ENCODE measurements around the gene DHRS3. TPM values are rescaled to one million over a fixed set of nuclear protein-coding genes. Genes with fewer than 3 reads are reported as not detected.
"Not testable (repeated sequence)": the region's sequence is repeated elsewhere in the genome, so short reads cannot be mapped to it uniquely, and the experiment has no call there.

DHRS3 gene
- total and polyA plus RNA-seq, 9 donors = 11.4 to 29.0 (median 21.1) TPM

DNA sequence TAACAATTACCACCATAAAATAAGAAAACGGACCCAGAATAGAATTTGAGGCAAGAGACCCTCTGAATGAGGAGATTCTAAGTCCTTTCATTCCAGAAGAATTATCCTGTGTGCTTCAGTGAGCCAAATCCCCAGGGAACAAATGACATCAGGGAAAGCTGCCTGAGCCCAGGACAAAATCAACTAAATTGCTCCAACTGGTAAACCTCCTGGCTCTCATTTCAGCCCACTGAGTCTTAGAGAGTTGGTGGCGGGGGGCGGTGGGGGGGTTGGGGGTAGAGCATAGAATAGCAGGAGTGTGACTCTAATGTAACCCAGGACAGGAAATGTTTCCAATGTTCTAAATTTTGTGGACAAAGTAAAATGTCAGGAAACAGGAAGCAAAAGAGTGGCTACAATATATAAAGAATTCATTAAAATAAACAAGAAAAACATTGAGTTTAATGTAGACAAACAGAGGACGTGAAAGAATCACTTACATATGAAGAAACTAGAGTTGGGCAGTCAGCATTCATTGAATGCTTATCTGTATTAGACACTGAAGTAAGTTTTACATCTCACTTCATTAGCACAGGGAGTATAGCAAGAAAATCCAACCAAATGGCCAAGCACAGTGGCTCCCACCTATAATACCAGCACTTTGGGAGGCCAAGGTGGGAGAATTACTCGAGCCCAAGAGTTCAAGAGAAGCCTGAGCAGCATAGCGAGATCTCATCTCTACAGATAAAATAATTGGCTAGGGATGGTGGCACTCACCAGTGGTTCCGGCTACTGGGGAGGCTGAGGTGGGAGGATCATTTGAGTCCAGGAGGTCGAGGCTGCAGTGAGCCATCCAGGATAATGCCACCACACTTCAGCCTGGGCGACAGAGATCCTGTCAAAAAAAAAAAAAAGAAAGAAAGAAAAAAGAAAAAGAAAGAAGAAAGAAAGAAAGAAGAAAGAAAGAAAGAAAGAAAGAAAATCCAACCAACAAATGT is 75.1 kb downstream of the DHRS3 start:
- no peak for DNase-seq
- 100% methylated on average over 1 of the region's 9 CpGs for WGBS (ENCODE audit: insufficient coverage)
- H3K36me3 ChIP-seq (ENCODE audit: control insufficient read depth, insufficient read depth, low read length) = no peaks in the 10 kb centered on the region
- peaks cover 39% of the 10 kb centered on the region for H3K4me1 ChIP-seq (ENCODE audit: control insufficient read depth, insufficient read depth, low read length)
- no peak overlapping the region for H3K4me3 ChIP-seq (ENCODE audit: low read length)
- no peak overlapping the region for H3K27ac ChIP-seq (ENCODE audit: low read length)
- peaks cover 3% of the 10 kb centered on the region for H3K27me3 ChIP-seq (ENCODE audit: control insufficient read depth, insufficient read depth, low read length)
- no peaks in the 10 kb centered on the region for H3K9me3 ChIP-seq (replicated peaks; ENCODE audit: control insufficient read depth, low read depth, low read length)

DNA sequence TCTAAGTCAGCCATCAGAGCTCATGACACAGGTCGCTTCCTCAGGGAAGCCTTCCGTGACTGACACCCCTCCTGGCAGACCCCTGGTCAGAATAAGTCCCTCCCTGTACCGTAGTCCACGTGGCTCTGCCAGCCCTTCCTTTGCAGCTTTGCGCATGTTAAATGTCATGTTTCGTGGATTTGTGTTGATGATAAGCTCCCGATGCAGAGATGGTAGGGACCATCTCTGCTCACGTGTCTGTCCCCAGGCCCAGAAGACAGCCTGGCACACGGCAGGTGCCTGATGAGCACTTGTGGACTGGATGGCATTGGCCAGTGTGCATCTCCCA is 75.9 kb downstream of the DHRS3 start:
- Histone ChIP-seq H3K27me3 (ENCODE audit: control insufficient read depth, insufficient read depth, low read length) (peaks cover 3% of the 10 kb centered on the region), H3K4me1 (ENCODE audit: control insufficient read depth, insufficient read depth, low read length) (peaks cover 31% of the 10 kb centered on the region), H3K27ac (ENCODE audit: low read length) (no peak overlapping the region), H3K4me3 (ENCODE audit: low read length) (no peak overlapping the region), H3K36me3 (ENCODE audit: control insufficient read depth, insufficient read depth, low read length) (no peaks in the 10 kb centered on the region), H3K9me3 (replicated peaks; ENCODE audit: control insufficient read depth, low read depth, low read length) (no peaks in the 10 kb centered on the region)
- DNase-seq = no peak
- 85% methylated on average over 8 of the region's 9 CpGs for WGBS (ENCODE audit: insufficient coverage)

DNA sequence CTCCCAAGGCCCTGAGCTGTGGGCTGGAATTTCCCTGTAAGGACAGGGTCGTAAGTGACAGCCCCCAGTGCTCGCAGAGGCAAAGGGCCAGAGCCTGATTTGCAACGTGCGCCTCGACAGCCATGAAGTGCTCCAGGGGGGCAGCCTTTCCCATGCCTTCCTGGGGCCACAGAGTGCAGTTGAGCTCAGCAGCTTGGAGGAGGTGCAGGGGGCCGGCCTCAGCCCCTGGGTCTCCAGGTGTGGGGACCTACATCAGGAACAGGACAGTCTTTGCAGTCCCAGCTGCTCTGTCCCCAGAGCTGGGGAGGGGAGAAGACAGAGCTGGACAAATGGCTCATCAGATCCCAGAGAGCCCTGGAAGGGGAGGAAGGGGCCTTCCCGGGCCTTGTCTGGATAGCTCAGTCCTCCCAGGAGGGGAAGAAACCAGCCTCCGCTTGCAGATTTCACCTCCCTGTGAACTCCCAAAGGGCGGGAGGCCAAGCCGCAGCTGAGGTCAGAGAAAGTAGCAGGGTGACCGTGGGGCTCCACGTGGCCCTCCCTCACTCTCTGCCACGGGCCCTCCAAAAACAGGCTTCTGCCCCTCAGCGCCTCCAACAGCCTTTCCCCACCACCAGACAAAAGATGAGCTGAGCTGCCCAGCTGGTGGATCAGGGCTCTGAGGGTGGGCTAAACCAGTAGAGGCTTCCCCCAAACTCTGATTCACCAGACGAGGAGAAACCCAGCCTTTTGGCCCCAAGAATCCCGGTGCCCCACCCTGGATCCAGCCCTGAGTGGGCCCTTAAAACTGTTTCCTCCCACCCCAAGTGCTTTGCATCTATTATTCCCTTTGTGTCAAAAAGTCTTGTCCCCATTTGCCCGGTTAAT is 76.5 kb downstream of the DHRS3 start:
- DNase-seq = peak; percentile 63

DNA sequence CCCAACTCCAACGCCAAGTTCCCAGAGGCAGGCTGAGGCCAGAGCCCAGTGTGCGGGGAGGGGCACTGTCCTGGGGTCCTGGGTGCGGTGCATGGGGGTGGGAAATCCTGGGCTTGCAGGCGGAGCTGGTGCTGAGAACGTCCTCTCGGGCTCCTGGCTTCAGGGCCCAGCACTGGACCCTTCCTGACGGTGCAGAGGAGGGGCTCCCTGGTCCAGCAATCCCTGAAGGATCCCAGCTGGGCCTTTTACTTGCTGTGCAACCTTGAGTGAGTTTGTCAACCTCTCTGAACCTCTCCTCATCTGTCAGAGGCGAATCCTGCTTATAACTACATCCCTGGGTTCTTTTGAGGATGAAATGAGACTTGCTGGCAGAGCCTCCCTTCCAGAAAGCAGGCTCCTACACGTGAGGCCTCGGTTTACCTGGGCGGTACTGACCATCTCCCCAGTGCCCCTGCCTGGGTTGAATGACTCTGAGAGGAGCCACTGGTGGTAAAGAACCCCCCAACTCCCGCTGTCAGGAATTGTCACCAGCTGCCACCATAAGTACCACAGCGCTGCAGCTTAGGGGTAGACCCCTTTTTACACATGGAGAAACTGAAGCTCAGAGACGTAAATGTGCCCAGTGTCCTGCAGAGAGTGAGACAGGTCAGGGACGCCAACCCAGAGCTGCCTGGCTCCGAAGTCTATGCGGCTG is 77.3 kb downstream of the DHRS3 start:
- peaks cover 5% of the 10 kb centered on the region for H3K9me3 ChIP-seq (replicated peaks; ENCODE audit: control insufficient read depth, low read depth, low read length)
- peaks cover 28% of the 10 kb centered on the region for H3K4me1 ChIP-seq (ENCODE audit: control insufficient read depth, insufficient read depth, low read length)
- H3K36me3 ChIP-seq (ENCODE audit: control insufficient read depth, insufficient read depth, low read length) = no peaks in the 10 kb centered on the region
- WGBS (ENCODE audit: insufficient coverage) = 60% methylated on average over 11 of the region's 17 CpGs
- peak overlapping the region; percentile 67 for H3K27ac ChIP-seq (ENCODE audit: low read length)
- no peak overlapping the region for H3K4me3 ChIP-seq (ENCODE audit: low read length)
- peaks cover 3% of the 10 kb centered on the region for H3K27me3 ChIP-seq (ENCODE audit: control insufficient read depth, insufficient read depth, low read length)
- DNase-seq = no peak

More for the DNA sequence above, 76.5 kb downstream of the DHRS3 start:
- H3K27me3 ChIP-seq (ENCODE audit: control insufficient read depth, insufficient read depth, low read length) = peaks cover 3% of the 10 kb centered on the region
- no peak overlapping the region for H3K4me3 ChIP-seq (ENCODE audit: low read length)
- 35% methylated on average over 15 of the region's 17 CpGs for WGBS (ENCODE audit: insufficient coverage)
- no peaks in the 10 kb centered on the region for H3K36me3 ChIP-seq (ENCODE audit: control insufficient read depth, insufficient read depth, low read length)
- peaks cover 28% of the 10 kb centered on the region for H3K4me1 ChIP-seq (ENCODE audit: control insufficient read depth, insufficient read depth, low read length)
- no peaks in the 10 kb centered on the region for H3K9me3 ChIP-seq (replicated peaks; ENCODE audit: control insufficient read depth, low read depth, low read length)
- H3K27ac ChIP-seq (ENCODE audit: low read length) = peak overlapping the region; percentile 67

DNA sequence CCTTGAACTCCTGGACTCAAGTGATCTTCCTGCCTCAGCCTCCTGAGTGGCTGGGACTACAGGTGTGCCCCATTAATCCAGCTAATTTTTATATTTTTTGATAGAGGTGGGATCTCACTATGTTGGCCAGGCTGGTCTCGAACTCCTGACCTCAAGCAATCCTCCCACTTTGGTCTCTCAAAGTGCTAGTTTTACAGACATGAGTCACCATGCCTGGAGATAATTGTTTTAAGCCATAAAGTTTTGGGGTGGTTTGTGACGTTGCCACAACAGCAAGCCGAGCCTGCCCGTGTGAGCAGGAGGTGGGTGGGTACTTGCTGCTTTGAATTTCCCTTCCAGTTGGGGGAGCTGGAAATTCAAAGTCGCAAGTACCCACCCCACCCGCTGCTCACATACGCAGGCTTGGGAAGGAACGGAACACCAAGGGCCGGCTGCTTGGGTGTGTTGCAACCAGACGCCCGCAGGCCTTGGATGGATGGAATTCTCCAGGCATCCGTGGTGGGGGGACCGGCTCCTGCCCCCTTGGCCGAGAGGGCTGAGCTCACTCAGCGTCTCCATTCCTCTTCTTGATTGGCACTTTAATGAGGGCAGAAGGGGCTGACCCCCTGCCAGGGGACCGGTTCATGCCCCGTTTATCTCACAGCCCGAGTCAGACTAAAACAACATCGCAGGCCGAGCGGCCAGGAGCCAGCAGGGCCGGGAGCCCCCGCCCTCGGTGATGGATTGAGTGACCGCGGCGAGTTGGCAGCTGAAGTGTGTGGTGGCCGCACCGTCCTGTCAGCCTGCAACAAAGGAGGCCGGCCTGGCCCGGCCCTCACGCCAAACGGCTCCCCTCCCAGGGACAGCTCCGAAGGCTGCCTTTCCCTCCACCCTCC is 78.1 kb downstream of the DHRS3 start:
- no peak overlapping the region for H3K4me3 ChIP-seq (ENCODE audit: low read length)

DNA sequence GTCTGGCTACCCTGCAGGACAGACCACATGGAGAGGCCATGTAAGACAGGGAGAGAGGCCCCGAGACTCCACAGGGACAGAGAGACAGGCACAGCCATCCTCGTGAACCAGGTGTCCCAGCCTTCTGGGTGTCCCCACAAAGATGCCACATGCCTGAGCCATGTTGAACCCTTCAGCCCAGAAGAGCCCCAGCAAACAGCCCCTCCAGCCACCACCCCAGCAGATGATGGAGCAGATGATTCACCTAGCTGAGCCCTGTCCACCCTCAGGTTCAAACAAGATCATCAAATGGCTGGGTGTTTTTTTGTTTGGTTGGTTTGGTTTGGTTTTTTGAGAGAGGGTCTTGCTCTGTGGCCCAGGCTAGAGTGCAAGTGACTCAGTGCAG is 78.7 kb downstream of the DHRS3 start:
- no peak for DNase-seq
- Histone ChIP-seq H3K27ac (ENCODE audit: low read length) (peak overlapping the region; percentile 67), H3K4me1 (ENCODE audit: control insufficient read depth, insufficient read depth, low read length) (peaks cover 28% of the 10 kb centered on the region), H3K36me3 (ENCODE audit: control insufficient read depth, insufficient read depth, low read length) (no peaks in the 10 kb centered on the region), H3K4me3 (ENCODE audit: low read length) (no peak overlapping the region), H3K9me3 (replicated peaks; ENCODE audit: control insufficient read depth, low read depth, low read length) (peaks cover 9% of the 10 kb centered on the region), H3K27me3 (ENCODE audit: control insufficient read depth, insufficient read depth, low read length) (peaks cover 3% of the 10 kb centered on the region)
- WGBS (ENCODE audit: insufficient coverage) = 100% methylated on average over 2 of the region's 2 CpGs

More for the DNA sequence above, 78.1 kb downstream of the DHRS3 start:
- no peaks in the 10 kb centered on the region for H3K36me3 ChIP-seq (ENCODE audit: control insufficient read depth, insufficient read depth, low read length)
- H3K4me1 ChIP-seq (ENCODE audit: control insufficient read depth, insufficient read depth, low read length) = peaks cover 28% of the 10 kb centered on the region
- H3K27me3 ChIP-seq (ENCODE audit: control insufficient read depth, insufficient read depth, low read length) = peaks cover 3% of the 10 kb centered on the region
- H3K9me3 ChIP-seq (replicated peaks; ENCODE audit: control insufficient read depth, low read depth, low read length) = peaks cover 9% of the 10 kb centered on the region
- peak; percentile 85 for DNase-seq
- peak overlapping the region; percentile 67 for H3K27ac ChIP-seq (ENCODE audit: low read length)
- 13% methylated on average over 18 of the region's 34 CpGs for WGBS (ENCODE audit: insufficient coverage)

DNA sequence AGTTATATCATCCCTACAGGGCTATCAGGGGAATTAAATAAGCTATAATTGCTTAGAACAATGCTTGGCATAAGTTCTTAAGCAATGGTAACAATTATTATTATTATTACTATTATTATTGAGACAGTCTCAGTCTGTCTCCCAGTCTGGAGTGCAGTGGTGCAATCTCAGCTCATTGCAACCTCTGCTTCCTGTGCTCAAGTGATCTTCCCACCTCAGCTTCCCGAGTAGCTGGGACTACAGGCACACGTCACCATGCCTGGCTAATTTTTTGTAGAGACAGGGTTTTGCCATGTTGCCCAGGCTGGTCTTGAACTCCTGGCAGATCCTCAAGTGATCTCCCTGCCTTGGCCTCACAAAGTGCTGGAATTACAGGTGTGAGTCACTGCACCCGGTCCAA is 79.5 kb downstream of the DHRS3 start:
- not testable (repeated sequence) for H3K27me3 ChIP-seq (ENCODE audit: control insufficient read depth, insufficient read depth, low read length); H3K9me3 ChIP-seq (replicated peaks; ENCODE audit: control insufficient read depth, low read depth, low read length); H3K27ac ChIP-seq (ENCODE audit: low read length); H3K4me3 ChIP-seq (ENCODE audit: low read length); H3K36me3 ChIP-seq (ENCODE audit: control insufficient read depth, insufficient read depth, low read length); DNase-seq
- H3K4me1 ChIP-seq (ENCODE audit: control insufficient read depth, insufficient read depth, low read length) = peaks cover 28% of the 10 kb centered on the region
- WGBS (ENCODE audit: insufficient coverage) = 88% methylated on average over 1 of the region's 3 CpGs

DNA sequence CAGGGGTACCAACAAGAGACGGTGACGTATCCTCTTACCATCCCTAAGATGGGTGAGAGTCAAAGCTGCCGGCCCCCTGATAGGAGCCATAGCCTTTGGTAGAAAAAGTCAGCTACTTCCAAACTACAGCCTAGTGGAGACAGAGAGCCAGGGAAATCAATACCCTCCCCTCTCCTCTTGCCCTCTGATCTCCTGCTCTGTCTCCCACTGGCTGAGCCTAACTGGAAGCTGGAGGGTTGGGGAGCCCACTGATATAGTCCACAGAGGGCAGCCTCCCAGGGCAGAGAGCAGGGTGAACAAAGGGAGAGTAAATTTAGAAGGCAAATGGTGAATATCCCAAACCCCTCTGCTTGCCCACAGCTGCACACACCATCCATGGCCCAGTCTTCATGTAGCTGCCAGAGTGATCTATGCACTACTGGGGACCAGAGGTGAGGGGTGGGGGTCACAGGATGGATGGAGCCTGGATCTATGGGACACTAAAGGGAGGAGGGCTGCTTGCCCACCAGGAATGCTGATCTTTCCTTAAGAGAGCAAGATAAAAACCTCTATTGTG is 80.0 kb downstream of the DHRS3 start:
- no peaks in the 10 kb centered on the region for H3K36me3 ChIP-seq (ENCODE audit: control insufficient read depth, insufficient read depth, low read length)
- DNase-seq = no peak
- WGBS (ENCODE audit: insufficient coverage) = no CpG with 5 or more reads among the region's 3 CpGs
- peaks cover 28% of the 10 kb centered on the region for H3K4me1 ChIP-seq (ENCODE audit: control insufficient read depth, insufficient read depth, low read length)
- no peak overlapping the region for H3K4me3 ChIP-seq (ENCODE audit: low read length)
- no peaks in the 10 kb centered on the region for H3K27me3 ChIP-seq (ENCODE audit: control insufficient read depth, insufficient read depth, low read length)
- no peak overlapping the region for H3K27ac ChIP-seq (ENCODE audit: low read length)
- peaks cover 9% of the 10 kb centered on the region for H3K9me3 ChIP-seq (replicated peaks; ENCODE audit: control insufficient read depth, low read depth, low read length)

DNA sequence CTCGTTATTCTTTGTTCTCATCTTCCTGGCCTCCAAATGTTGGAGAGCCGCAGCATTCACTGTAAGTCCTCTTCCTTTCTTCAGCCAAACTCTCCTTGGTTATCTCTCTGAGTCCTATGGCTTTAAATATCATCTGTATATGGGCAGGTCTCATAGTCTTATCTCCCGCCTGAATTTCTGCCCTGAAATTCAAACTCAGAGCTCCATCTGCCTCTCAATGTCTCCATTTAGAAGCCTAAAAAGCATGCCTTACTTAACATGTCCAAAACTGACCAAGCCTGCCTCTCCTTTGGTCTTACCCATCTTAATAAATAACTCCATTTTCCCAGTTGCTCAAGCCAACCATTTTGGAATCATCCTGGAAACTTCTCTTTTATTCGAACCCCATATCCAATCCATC is 80.7 kb downstream of the DHRS3 start:
- DNase-seq = no peak
- Histone ChIP-seq H3K4me1 (ENCODE audit: control insufficient read depth, insufficient read depth, low read length) (peaks cover 28% of the 10 kb centered on the region), H3K36me3 (ENCODE audit: control insufficient read depth, insufficient read depth, low read length) (no peaks in the 10 kb centered on the region), H3K27ac (ENCODE audit: low read length) (no peak overlapping the region), H3K27me3 (ENCODE audit: control insufficient read depth, insufficient read depth, low read length) (no peaks in the 10 kb centered on the region), H3K9me3 (replicated peaks; ENCODE audit: control insufficient read depth, low read depth, low read length) (peaks cover 9% of the 10 kb centered on the region), H3K4me3 (ENCODE audit: low read length) (no peak overlapping the region)
- WGBS (ENCODE audit: insufficient coverage) = 100% methylated on average over 3 of the region's 4 CpGs
